ENCODE results near the gene IGDCC3. TPM values are rescaled to one million over a fixed set of nuclear protein-coding genes. Genes with fewer than 3 reads are reported as not detected.
A peak's percentile ranks its signal among the peaks of the same experiment; 100 is the strongest.

The IGDCC3 gene
- total RNA-seq, 1 experiment from 2014 or later: 53.5 TPM

DNA sequence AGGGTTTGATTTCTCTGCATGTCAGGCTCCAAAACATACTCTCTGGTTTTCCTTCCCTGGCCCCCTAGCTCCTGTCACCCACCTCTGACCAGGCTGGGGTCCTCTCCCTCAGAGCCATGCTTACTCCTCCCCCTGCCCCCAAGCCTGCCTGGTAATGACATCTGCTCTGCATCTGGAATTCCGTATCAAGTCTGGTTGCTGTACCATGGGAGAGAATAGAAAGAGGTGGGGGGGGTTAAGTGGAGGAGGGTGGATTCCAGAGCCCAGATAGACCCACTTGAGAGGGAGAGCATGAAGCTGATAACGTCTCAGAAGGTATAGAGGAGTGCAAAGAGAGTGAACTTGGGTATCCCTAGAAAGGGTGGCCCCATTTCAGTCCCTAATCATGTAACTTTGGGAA, 40.8 kb upstream of the IGDCC3 start (continued):
- TF ChIP-seq ZNF532 (CRISPR knock-in tag; IDR thresholded peaks at IDR 0.05; ENCODE audit: borderline replicate concordance) (no peak), NFATC4 (CRISPR knock-in tag; IDR thresholded peaks at IDR 0.05) (no peak), ZNF512 (CRISPR knock-in tag; IDR thresholded peaks at IDR 0.05; ENCODE audit: borderline replicate concordance) (no peak)

DNA sequence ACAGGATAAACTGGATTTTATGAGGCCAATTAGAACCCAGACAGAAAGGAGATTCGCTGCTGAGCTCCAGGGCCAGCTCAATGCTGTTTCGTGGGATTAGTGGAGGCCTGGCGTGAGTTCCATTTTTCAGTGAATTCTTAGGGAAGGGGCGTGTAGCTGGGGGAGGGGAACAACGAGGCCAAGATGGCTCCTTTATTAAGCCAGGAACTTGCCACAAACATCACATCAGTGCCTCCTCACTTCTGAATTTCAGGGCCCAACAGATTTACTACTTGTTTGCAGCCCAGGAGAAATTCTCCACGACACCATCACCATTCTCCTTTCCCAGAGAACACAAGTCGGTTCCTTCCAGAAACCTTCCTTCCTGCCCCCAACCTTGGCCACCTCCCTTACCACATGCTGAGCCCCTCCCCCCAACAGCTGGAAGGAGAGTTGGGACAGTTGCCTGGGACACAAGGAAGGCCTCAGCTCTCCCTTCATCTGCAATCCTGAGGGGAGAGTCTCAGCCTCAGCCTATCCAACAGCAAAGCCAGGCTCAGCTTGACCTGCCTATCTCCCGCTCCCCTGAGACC, 39.1 kb upstream of the IGDCC3 start:
- ATAC-seq: peak; percentile 13
- H3K27me3 Mint-ChIP-seq (ENCODE audit: low read depth): peaks cover 2% of the 10 kb centered on the region
- ChIA-PET CTCF (interaction anchor here (0.8 to 6.7 kb wide), 6 partner anchors 12 to 132 kb away, joined by 3 to 105 read pairs (median 3); no protein-coding TSS in a partner anchor), POLR2A (interaction anchor here (0.6 to 2.1 kb wide), 7 partner anchors 12 to 112 kb away, joined by 3 to 6 read pairs (median 3); partner anchors contain the start of gene RNU5B-1)
- H3K36me3 Mint-ChIP-seq: no peaks in the 10 kb centered on the region; the same call in 1 of the 2 replicates
- H3K4me1 Mint-ChIP-seq: peaks cover 88% of the 10 kb centered on the region
- DNase-seq (ENCODE audit: low spot score): peak; percentile 89
- peak overlapping the region; percentile 48 for H3K4me3 Mint-ChIP-seq
- peak overlapping the region; percentile 100 for H3K27ac Mint-ChIP-seq
- no peaks in the 10 kb centered on the region for H3K9me3 Mint-ChIP-seq
- TF ChIP-seq ZNF281 (CRISPR knock-in tag; IDR thresholded peaks at IDR 0.05) (peak; percentile 99), SMAD3 (CRISPR knock-in tag; IDR thresholded peaks at IDR 0.05; ENCODE audit: borderline replicate concordance) (peak; percentile 20; the same call in 1 of the 2 replicates), TEAD1 (CRISPR knock-in tag; IDR thresholded peaks at IDR 0.05) (peak; percentile 57; the same call in 1 of the 2 replicates), ZNF317 (CRISPR knock-in tag; IDR thresholded peaks at IDR 0.05; ENCODE audit: borderline replicate concordance, low read depth) (no peak), FOXK1 (CRISPR knock-in tag; IDR thresholded peaks at IDR 0.05) (peak; percentile 64; the same call in 1 of the 2 replicates), ETV6 (CRISPR knock-in tag; IDR thresholded peaks at IDR 0.05) (no peak), TP53 (CRISPR knock-in tag; IDR thresholded peaks at IDR 0.05) (peak; percentile 77; the same call in 1 of the 2 replicates), ATF6 (CRISPR knock-in tag; IDR thresholded peaks at IDR 0.05) (no peak), ZBTB21 (CRISPR knock-in tag; IDR thresholded peaks at IDR 0.05; ENCODE audit: borderline replicate concordance) (peak; percentile 83; the same call in 1 of the 2 replicates), MYBL2 (CRISPR knock-in tag; IDR thresholded peaks at IDR 0.05) (0 out of 2 replicates have a peak, but pooled peaks have one; percentile 38), SP1 (CRISPR knock-in tag; conservative IDR thresholded peaks at IDR 0.05) (peak; percentile 78), ZNF512 (CRISPR knock-in tag; IDR thresholded peaks at IDR 0.05; ENCODE audit: borderline replicate concordance) (no peak), EMX1 (CRISPR knock-in tag; IDR thresholded peaks at IDR 0.05) (0 out of 2 replicates have a peak, but pooled peaks have one; percentile 55)
- TF ChIP-seq, protein P1, sequence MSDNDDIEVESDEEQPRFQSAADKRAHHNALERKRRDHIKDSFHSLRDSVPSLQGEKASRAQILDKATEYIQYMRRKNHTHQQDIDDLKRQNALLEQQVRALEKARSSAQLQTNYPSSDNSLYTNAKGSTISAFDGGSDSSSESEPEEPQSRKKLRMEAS (CRISPR knock-in tag; IDR thresholded peaks at IDR 0.05): peak; percentile 80
- TF ChIP-seq, protein P2, sequence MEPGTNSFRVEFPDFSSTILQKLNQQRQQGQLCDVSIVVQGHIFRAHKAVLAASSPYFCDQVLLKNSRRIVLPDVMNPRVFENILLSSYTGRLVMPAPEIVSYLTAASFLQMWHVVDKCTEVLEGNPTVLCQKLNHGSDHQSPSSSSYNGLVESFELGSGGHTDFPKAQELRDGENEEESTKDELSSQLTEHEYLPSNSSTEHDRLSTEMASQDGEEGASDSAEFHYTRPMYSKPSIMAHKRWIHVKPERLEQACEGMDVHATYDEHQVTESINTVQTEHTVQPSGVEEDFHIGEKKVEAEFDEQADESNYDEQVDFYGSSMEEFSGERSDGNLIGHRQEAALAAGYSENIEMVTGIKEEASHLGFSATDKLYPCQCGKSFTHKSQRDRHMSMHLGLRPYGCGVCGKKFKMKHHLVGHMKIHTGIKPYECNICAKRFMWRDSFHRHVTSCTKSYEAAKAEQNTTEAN (CRISPR knock-in tag; IDR thresholded peaks at IDR 0.05): peak; percentile 36; the same call in 1 of the 2 replicates
- TF ChIP-seq, protein P3, sequence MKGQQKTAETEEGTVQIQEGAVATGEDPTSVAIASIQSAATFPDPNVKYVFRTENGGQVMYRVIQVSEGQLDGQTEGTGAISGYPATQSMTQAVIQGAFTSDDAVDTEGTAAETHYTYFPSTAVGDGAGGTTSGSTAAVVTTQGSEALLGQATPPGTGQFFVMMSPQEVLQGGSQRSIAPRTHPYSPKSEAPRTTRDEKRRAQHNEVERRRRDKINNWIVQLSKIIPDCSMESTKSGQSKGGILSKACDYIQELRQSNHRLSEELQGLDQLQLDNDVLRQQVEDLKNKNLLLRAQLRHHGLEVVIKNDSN (CRISPR knock-in tag; IDR thresholded peaks at IDR 0.05): peak; percentile 33; the same call in 1 of the 2 replicates
